PC-3 (cell line): ENCODE results near the gene E2F1. TPM values are rescaled to one million over a fixed set of nuclear protein-coding genes. Genes with fewer than 3 reads are reported as not detected.

ENCODE experiments used
- ATAC-seq: fragments of 200-7000 bp; cut with Tn5 transposase; 2 replicates; pipeline ENCODE4 v1.9.1; 2020; ENCODE audit warnings: mild to moderate bottlenecking, moderate library complexity
- BruUV-seq: library from RNA; stranded (reverse); fragments of 400-500 nt; replicated peaks from 2 replicates; lab custom pipeline; 2021; lab: Mats Ljungman, UMichigan
- CTCF ChIA-PET: fragments of 300-600 bp; sonication (Branson Sonifier 250); formaldehyde crosslinking; loops from one replicate; lab custom pipeline; 2022; ENCODE audit warnings: antibody characterized with exemption; lab: Charles Lee
- POLR2A ChIA-PET: fragments of 300-600 bp; sonication (Branson Sonifier 250); formaldehyde crosslinking; loops from one replicate; lab custom pipeline; 2022; ENCODE audit warnings: antibody characterized with exemption; ENCODE audit not compliant: unreplicated experiment; lab: Charles Lee
- DNase-seq: peaks from one replicate; pipeline ENCODE4 v3.0.0-alpha.2; 2015
- H2AFZ ChIP-seq: fragments of 300-600 bp; sonication (generic); 2 replicates; pipeline ENCODE4 v1.6.0; 2016; ENCODE audit warnings: antibody characterized with exemption, low read length
- H3F3A ChIP-seq: fragments of 300-600 bp; sonication (generic); one replicate; pipeline ENCODE4 v1.6.0; 2017; ENCODE audit warnings: antibody characterized with exemption, low read length, control low read depth, mild to moderate bottlenecking; ENCODE audit not compliant: unreplicated experiment
- H3K27ac ChIP-seq: fragments of 300-600 bp; sonication (generic); 2 replicates; pipeline ENCODE4 v1.5.1; 2016; ENCODE audit warnings: mild to moderate bottlenecking, low read length
- H3K27me3 ChIP-seq: fragments of 300-600 bp; sonication (generic); 2 replicates; pipeline ENCODE4 v1.6.1; 2016; ENCODE audit warnings: low read length, mixed read lengths
- H3K36me3 ChIP-seq: fragments of 300-600 bp; sonication (generic); 2 replicates; pipeline ENCODE4 v1.6.1; 2016; ENCODE audit warnings: low read depth, mixed run types, low read length, mixed read lengths
- H3K4me1 ChIP-seq: fragments of 300-600 bp; sonication (generic); 2 replicates; pipeline ENCODE4 v1.5.1; 2016; ENCODE audit warnings: low read length; ENCODE audit not compliant: insufficient read depth
- H3K4me2 ChIP-seq: fragments of 300-600 bp; sonication (generic); 2 replicates; pipeline ENCODE4 v1.6.0; 2016; ENCODE audit warnings: low read length
- H3K4me3 ChIP-seq: fragments of 300-600 bp; sonication (generic); 2 replicates; pipeline ENCODE4 v1.5.1; 2016; ENCODE audit warnings: mild to moderate bottlenecking, low read length, mixed read lengths
- H3K79me2 ChIP-seq: fragments of 300-600 bp; sonication (generic); 2 replicates; pipeline ENCODE4 v1.6.1; 2017; ENCODE audit warnings: low read length, mixed read lengths
- H3K9ac ChIP-seq: fragments of 300-600 bp; sonication (generic); 2 replicates; pipeline ENCODE4 v1.6.0; 2016; ENCODE audit warnings: mild to moderate bottlenecking, low read length
- H3K9me2 ChIP-seq: fragments of 300-600 bp; sonication (generic); replicated peaks from 2 replicates; pipeline ENCODE4 v1.6.1; 2016; ENCODE audit warnings: mixed run types, low read length, mixed read lengths
- H3K9me3 ChIP-seq: fragments of 300-600 bp; sonication (generic); 2 replicates; pipeline ENCODE4 v1.6.1; 2016; ENCODE audit warnings: low read length, mixed read lengths
- H4K20me1 ChIP-seq: fragments of 300-600 bp; sonication (generic); 2 replicates; pipeline ENCODE4 v1.6.1; 2016; ENCODE audit warnings: low read length, mixed read lengths
- EZH2 ChIP-seq: fragments of 300-600 bp; sonication (generic); IDR thresholded peaks from one replicate; pipeline ENCODE4 v1.6.1; 2017; ENCODE audit warnings: antibody characterized with exemption, mild to moderate bottlenecking, low read length; ENCODE audit not compliant: unreplicated experiment
- EZH2phosphoT487 ChIP-seq: fragments of 300-600 bp; sonication (generic); IDR thresholded peaks from 2 replicates; pipeline ENCODE4 v1.6.1; 2018; ENCODE audit warnings: mild to moderate bottlenecking, antibody characterized with exemption, low read length, borderline replicate concordance
- intact Hi-C: fragments of 100-400 bp; cut with micrococcal nuclease; formaldehyde crosslinking; loops from 2 replicates; pipeline ENCODE4 v1.9.0; 2023
- total RNA-seq: library from RNA; depleted of rRNA; stranded (reverse); fragments of >200 nt; gene quantifications from 2 replicates; pipeline ENCODE4 v1.2.3, GENCODE V29; 2014
- TF ChIP-seq, protein P1 (sequence below): fragments of 300-600 bp; sonication (generic); conservative IDR thresholded peaks from 2 replicates; pipeline ENCODE4 v1.5.1; 2017; ENCODE audit warnings: antibody characterized with exemption, low read depth, mild to moderate bottlenecking, low read length

The E2F1 gene
- total RNA-seq, 1 experiment from 2014 or later, result 63.7 TPM

DNA sequence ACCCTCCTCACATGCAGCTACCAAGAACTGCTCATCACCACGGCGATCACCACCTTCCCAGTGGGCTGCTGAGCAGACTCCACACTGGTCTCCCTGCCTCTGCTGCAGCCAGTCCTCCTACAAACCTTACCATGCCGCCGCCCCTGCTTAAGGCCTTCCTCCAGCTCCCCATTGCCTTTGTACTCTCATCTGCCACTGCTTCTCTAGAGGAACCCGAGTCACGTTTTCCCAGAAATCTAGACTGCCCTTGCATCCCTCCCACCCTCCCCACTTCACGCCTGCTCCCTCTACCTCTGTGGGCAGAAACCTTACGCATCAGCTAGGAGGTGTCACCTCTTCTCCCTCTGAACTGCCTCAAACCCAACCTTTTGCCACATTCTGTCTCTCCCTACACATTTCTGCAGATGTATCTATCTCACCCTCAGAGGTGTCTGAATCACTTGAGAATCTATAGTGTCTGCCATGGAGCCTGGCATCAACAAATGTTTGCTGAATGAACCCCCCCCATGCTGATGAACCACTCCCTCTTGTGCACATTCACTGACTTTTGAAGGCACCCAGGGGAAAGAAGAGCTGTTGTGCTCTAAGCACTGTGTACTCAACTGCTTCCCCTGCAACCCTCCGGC, 4.3 kb downstream of the E2F1 start:
- Histone ChIP-seq H3K79me2 (peaks cover 43% of the 10 kb centered on the region), H3K9me2 (no peaks in the 10 kb centered on the region), H3K27ac (no peak overlapping the region), H3K4me2 (no peak overlapping the region), H4K20me1 (peaks cover 27% of the 10 kb centered on the region), H2AFZ (no peak overlapping the region), H3K9me3 (no peaks in the 10 kb centered on the region), H3F3A (no peaks in the 10 kb centered on the region), H3K36me3 (peaks cover 4% of the 10 kb centered on the region; the same call in 1 of the 2 replicates), H3K4me1 (peaks cover 18% of the 10 kb centered on the region), H3K9ac (no peak overlapping the region), H3K27me3 (no peaks in the 10 kb centered on the region), H3K4me3 (no peak overlapping the region)
- DNase-seq (no peak), ATAC-seq (no peak)
- POLR2A ChIA-PET, result no interaction called here
- intact Hi-C loops, result loop anchor here (10.0 kb wide), 1 partner anchor 103 kb away; no protein-coding TSS in a partner anchor
- TF ChIP-seq EZH2phosphoT487 (no peak), EZH2 (no peak)
- TF ChIP-seq, protein P1, sequence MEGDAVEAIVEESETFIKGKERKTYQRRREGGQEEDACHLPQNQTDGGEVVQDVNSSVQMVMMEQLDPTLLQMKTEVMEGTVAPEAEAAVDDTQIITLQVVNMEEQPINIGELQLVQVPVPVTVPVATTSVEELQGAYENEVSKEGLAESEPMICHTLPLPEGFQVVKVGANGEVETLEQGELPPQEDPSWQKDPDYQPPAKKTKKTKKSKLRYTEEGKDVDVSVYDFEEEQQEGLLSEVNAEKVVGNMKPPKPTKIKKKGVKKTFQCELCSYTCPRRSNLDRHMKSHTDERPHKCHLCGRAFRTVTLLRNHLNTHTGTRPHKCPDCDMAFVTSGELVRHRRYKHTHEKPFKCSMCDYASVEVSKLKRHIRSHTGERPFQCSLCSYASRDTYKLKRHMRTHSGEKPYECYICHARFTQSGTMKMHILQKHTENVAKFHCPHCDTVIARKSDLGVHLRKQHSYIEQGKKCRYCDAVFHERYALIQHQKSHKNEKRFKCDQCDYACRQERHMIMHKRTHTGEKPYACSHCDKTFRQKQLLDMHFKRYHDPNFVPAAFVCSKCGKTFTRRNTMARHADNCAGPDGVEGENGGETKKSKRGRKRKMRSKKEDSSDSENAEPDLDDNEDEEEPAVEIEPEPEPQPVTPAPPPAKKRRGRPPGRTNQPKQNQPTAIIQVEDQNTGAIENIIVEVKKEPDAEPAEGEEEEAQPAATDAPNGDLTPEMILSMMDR, result no peak
- BruUV-seq, result no TSS peak
- CTCF ChIA-PET, result no interaction called here

DNA sequence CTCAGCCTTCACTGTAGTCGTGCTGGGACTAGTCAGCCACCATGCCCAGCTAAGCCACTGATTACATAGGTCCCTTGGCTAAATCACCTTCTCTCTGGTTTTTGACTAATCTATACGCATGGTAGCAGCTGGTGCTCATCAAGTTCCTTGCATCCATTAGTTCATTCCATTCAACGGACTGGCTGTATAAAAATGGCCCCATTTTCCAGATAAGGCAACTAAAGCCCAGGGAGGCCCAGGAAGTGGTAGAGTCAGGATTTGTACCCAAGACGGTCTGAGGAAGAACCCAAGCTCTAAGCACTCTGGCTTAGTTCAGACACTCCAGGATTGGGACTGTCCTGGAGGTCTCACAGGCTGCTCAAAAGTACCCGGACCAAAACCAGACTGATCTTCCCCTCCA, 4.9 kb downstream of the E2F1 start:
- no peak for ATAC-seq
- DNase-seq, result no peak
- Histone ChIP-seq H3K36me3 (peaks cover 4% of the 10 kb centered on the region), H2AFZ (no peak overlapping the region), H3K27me3 (no peaks in the 10 kb centered on the region), H3K4me2 (no peak overlapping the region), H3F3A (no peaks in the 10 kb centered on the region), H3K9me3 (no peaks in the 10 kb centered on the region), H3K4me1 (peaks cover 14% of the 10 kb centered on the region), H3K9ac (no peak overlapping the region), H3K27ac (no peak overlapping the region), H4K20me1 (peaks cover 27% of the 10 kb centered on the region), H3K9me2 (no peaks in the 10 kb centered on the region), H3K4me3 (no peak overlapping the region), H3K79me2 (peaks cover 43% of the 10 kb centered on the region)
- ChIA-PET POLR2A (no interaction called here), CTCF (no interaction called here)
- no TSS peak for BruUV-seq
- intact Hi-C loops, result loop anchor here (10.0 kb wide), 1 partner anchor 104 kb away; no protein-coding TSS in a partner anchor
- no peak for TF ChIP-seq EZH2phosphoT487
- no peak for TF ChIP-seq EZH2
- TF ChIP-seq, protein P1, result no peak

DNA sequence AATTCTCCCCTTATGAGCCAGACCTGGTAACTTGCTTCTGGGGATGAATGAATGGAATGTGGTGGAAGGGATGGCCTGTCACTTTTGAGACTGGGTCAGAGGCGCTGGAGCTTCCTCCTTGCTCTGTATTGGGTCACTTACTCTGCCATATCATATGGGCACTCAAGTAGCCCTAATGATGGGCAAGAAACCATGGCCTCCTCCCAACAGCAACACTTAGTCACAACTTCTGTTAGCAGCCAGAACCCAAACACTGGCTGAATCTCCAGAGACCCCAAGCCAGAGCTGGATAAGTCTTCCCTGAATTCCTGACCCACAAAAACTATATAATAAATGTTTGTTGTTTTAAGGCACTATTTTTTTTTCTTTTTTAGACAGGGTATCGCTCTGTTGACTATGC, 5.5 kb downstream of the E2F1 start:
- ATAC-seq (no peak), DNase-seq (no peak)
- no peaks in the 10 kb centered on the region for H3K9me2 ChIP-seq
- no peak overlapping the region for H3K9ac ChIP-seq
- H3K79me2 ChIP-seq, result peaks cover 43% of the 10 kb centered on the region
- peaks cover 27% of the 10 kb centered on the region for H4K20me1 ChIP-seq
- H3K27ac ChIP-seq, result no peak overlapping the region
- BruUV-seq, result no TSS peak
- H3K4me1 ChIP-seq, result peaks cover 14% of the 10 kb centered on the region
- TF ChIP-seq EZH2 (no peak), EZH2phosphoT487 (no peak)
- TF ChIP-seq, protein P1, result no peak
- ChIA-PET POLR2A (no interaction called here), CTCF (interaction anchor here (0.6 kb wide), 1 partner anchor 112 kb away, joined by 3 read pairs; no protein-coding TSS in a partner anchor)
- H3K4me2 ChIP-seq, result no peak overlapping the region
- H2AFZ ChIP-seq, result no peak overlapping the region
- peaks cover 4% of the 10 kb centered on the region for H3K36me3 ChIP-seq
- H3K27me3 ChIP-seq, result no peaks in the 10 kb centered on the region
- no peak overlapping the region for H3K4me3 ChIP-seq
- intact Hi-C loops, result loop anchor here (10.0 kb wide), 1 partner anchor 104 kb away; no protein-coding TSS in a partner anchor
- H3K9me3 ChIP-seq, result no peaks in the 10 kb centered on the region
- no peaks in the 10 kb centered on the region for H3F3A ChIP-seq
